ENCODE results near the gene SEC14L1.

DNA sequence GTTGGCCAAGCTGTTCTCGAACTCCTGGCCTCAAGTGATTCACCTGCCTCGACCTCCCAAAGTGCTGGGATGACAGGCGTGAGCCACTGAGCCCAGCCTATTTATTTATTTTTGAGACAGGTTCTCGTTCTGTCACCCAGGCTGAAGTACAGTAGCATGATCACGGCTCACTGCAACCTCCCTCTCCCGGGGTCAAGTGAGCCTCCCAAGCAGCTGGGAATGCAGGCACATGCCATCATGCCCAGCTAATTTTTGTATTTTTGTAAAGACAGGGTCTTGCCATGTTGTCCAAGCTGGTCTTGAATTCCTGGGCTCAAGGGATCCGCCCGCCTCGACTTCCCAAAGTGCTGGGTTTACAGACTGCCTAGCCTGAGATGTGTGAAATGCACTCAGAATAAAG lies 10.2 kb upstream of the SEC14L1 start:
- TF ChIP-seq POLR2A (IDR thresholded peaks at IDR 0.05; ENCODE audit: low read depth, low read length): no peak
- TF ChIP-seq POLR2AphosphoS5 (IDR thresholded peaks at IDR 0.05; ENCODE audit: low read depth, low read length): no peak
- no peak for TF ChIP-seq TAF1 (IDR thresholded peaks at IDR 0.05; ENCODE audit: low read depth, low read length)
- TF ChIP-seq SPI1 (IDR thresholded peaks at IDR 0.05; ENCODE audit: low read depth, low read length): no peak
- no peak for TF ChIP-seq POU2F2 (IDR thresholded peaks at IDR 0.05; ENCODE audit: low read depth, low read length)
